Uterus (tissue), 2 donors: Measurements from ENCODE around the gene SCYGR8.

Experiments used
- POLR2A ChIP-seq, 2 donors: fragments of 450-650 bp; IDR thresholded peaks; one replicate each; pipeline ENCODE4 v1.6.1; 2016; ENCODE audit warnings: antibody characterized with exemption in 2 of 2, mild to moderate bottlenecking in 1 of 2, moderate library complexity in 1 of 2
- TF ChIP-seq, protein P1 (sequence below), 4 experiments: fragments of 200-600 bp in 2 of 4; fragments of 450-650 bp in 2 of 4; sonication (generic) in 2 of 4; IDR thresholded peaks; one replicate each; pipeline ENCODE4 v1.5.1; 2016 to 2019; ENCODE audit warnings: antibody characterized with exemption in 4 of 4, mild to moderate bottlenecking in 2 of 4, moderate library complexity in 1 of 4

DNA sequence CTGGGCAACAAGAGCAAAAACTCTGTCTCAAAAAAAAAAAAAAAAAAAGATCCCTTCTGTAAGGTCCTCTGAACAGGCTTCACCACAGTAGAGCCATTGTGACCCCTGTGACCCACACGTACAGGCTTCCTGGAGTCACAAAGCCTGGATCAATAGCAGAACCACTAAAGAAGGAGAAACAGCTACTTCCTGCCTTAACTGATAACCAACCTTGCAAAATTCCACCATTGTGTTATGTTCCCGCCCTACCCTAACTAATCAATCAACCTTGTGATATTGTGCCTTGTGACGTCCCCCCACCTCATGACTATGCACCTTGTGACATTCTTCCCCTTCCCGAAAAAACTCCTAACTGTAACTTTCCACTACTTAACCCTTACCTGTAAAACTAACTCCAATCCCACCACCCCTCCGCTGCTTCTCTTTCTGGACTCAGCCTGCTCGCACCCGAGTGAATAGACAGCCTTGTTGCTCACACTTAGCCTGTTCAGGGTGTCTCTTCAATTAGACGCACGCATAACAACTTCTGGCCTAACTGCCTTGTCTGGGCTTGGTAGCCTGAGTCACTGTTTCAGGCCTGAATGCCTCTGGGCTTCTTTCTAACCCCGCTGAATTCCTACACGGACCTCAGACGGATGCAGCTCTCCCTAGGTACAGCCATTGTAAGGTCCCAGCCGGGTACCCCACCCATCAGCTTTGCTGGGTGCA is 13.9 kb downstream of the SCYGR8 start:
- TF ChIP-seq, protein P1, sequence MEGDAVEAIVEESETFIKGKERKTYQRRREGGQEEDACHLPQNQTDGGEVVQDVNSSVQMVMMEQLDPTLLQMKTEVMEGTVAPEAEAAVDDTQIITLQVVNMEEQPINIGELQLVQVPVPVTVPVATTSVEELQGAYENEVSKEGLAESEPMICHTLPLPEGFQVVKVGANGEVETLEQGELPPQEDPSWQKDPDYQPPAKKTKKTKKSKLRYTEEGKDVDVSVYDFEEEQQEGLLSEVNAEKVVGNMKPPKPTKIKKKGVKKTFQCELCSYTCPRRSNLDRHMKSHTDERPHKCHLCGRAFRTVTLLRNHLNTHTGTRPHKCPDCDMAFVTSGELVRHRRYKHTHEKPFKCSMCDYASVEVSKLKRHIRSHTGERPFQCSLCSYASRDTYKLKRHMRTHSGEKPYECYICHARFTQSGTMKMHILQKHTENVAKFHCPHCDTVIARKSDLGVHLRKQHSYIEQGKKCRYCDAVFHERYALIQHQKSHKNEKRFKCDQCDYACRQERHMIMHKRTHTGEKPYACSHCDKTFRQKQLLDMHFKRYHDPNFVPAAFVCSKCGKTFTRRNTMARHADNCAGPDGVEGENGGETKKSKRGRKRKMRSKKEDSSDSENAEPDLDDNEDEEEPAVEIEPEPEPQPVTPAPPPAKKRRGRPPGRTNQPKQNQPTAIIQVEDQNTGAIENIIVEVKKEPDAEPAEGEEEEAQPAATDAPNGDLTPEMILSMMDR (IDR thresholded peaks at IDR 0.05), result no peak
- TF ChIP-seq POLR2A (IDR thresholded peaks at IDR 0.05), result no peak
